Duodenal mucosa (tissue), 2 donors: ENCODE measurements around the gene HTRA2.

ENCODE experiments used
- H3K27ac ChIP-seq: one replicate; pipeline ENCODE4 v1.7.0; 2013; ENCODE audit warnings: low read depth, low read length
- H3K27me3 ChIP-seq, 2 donors: one replicate each; pipeline ENCODE4 v1.7.0; 2013; ENCODE audit warnings: low read length in 2 of 2, control low read depth in 1 of 2; ENCODE audit not compliant: insufficient read depth in 2 of 2, control insufficient read depth in 1 of 2
- H3K36me3 ChIP-seq, 2 donors: one replicate each; pipeline ENCODE4 v1.7.0; 2013; ENCODE audit warnings: low read length in 2 of 2, control low read depth in 1 of 2; ENCODE audit not compliant: insufficient read depth in 2 of 2, control insufficient read depth in 1 of 2
- H3K4me1 ChIP-seq, 2 donors: one replicate each; pipeline ENCODE4 v1.7.0; 2013; ENCODE audit warnings: low read length in 2 of 2, control low read depth in 1 of 2; ENCODE audit not compliant: insufficient read depth in 2 of 2, control insufficient read depth in 1 of 2
- H3K4me3 ChIP-seq, 2 donors: one replicate each; pipeline ENCODE4 v1.7.0; 2013; ENCODE audit warnings: low read length in 2 of 2, low read depth in 1 of 2
- H3K9ac ChIP-seq, 2 donors: one replicate each; pipeline ENCODE4 v1.7.0; 2013; ENCODE audit warnings: low read length in 2 of 2, low read depth in 1 of 2
- H3K9me3 ChIP-seq, 2 donors: one replicate each; pipeline ENCODE4 v1.7.0; 2013; ENCODE audit warnings: low read length in 2 of 2, control low read depth in 1 of 2; ENCODE audit not compliant: control insufficient read depth in 1 of 2

The HTRA2 gene

DNA sequence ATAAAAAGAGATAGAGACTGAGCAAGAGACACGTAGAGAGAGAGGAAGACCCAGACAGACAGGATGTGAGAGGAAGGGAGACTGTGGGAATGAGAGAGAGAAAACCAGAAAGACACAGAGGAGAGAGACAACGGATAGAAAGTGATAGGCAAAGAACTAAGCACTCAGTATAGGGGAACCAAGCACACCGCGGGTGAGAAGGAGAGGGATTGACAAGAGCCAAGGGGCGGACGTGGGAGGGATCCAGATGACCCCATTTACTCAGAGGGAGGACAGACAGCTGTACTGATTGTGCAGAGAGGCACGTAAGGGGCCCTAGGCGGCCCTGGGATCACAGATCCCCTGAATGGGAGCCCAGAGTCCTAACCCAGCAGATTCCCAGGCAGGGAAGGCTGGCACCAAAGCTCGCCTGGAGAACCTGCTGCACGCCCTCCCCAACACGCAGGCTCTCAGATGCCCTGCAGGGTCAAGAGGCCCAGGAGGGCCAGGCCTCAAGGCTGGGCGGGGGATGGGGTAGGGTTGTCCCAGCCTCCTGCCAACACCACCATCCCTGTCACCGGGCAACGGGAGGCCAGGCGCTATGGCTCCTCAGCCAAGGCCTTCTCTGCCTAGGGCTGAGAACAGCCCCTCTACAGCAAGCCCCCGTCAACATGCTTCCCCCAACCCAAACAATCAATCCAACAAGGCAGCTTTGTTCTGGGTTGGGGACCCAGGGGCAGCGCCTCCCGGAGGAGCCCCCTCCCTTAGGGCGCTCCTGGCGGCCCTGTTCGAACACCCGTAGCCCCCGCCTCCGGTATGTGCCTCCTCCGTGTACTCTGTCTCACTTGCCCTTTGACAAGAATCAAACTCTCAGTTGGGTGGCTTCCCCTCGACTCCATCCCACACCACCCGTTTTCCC lies 23.4 kb downstream of the HTRA2 start:
- H3K27ac ChIP-seq, result no peak overlapping the region
- H3K4me1 ChIP-seq, result peaks cover 19 to 38% of the 10 kb centered on the region in 2 donors
- H3K9ac ChIP-seq, result peak overlapping the region in 1 of 2 donors; percentile 27
- peaks cover 4 to 7% of the 10 kb centered on the region in 2 donors for H3K36me3 ChIP-seq
- H3K4me3 ChIP-seq, result peak overlapping the region; percentile 94 to 97
- H3K27me3 ChIP-seq, result peaks cover 4 to 8% of the 10 kb centered on the region in 2 donors
- H3K9me3 ChIP-seq, result no peaks in the 10 kb centered on the region

- H3K27ac ChIP-seq, result peak within 1 kb of the TSS; percentile 24
- H3K27me3 ChIP-seq, result peaks cover 4 to 8% of the 10 kb centered on the region in 2 donors
- H3K9ac ChIP-seq, result peak within 1 kb of the TSS; percentile 77 to 96
Measured at GRCh38 chr2:74553892-74554819, 24.4 kb downstream of the HTRA2 start, which contains the start of the genes DOK1 and LOXL3. Gene DOK1, plus strand, starts transcription at chr2:74554720. Its CDS starts 35 bp downstream, at chr2:74554755. Gene LOXL3, minus strand, starts transcription at chr2:74553942. Its CDS starts 1,308 bp downstream, at chr2:74552634.

GRCh38 chr2:74554820-74555531 lies 25.2 kb downstream of the HTRA2 start:
- H3K4me1 ChIP-seq, result peaks cover 20 to 29% of the 10 kb centered on the region in 2 donors
- H3K36me3 ChIP-seq, result peaks cover 4 to 7% of the 10 kb centered on the region in 2 donors
- H3K4me3 ChIP-seq, result peak overlapping the region; percentile 94 to 97
- H3K27ac ChIP-seq, result no peak overlapping the region
- peak overlapping the region; percentile 77 to 96 for H3K9ac ChIP-seq
- peaks cover 0 to 1% of the 10 kb centered on the region in 2 donors for H3K27me3 ChIP-seq
- H3K9me3 ChIP-seq, result no peaks in the 10 kb centered on the region

More at GRCh38 chr2:74553892-74554819, 24.4 kb downstream of the HTRA2 start, which contains the start of the genes DOK1 and LOXL3:
- Histone ChIP-seq H3K9me3 (no peaks in the 10 kb centered on the region), H3K4me1 (peaks cover 24 to 36% of the 10 kb centered on the region in 2 donors), H3K36me3 (peaks cover 4 to 7% of the 10 kb centered on the region in 2 donors), H3K4me3 (peak within 1 kb of the TSS; percentile 94 to 97)

DNA sequence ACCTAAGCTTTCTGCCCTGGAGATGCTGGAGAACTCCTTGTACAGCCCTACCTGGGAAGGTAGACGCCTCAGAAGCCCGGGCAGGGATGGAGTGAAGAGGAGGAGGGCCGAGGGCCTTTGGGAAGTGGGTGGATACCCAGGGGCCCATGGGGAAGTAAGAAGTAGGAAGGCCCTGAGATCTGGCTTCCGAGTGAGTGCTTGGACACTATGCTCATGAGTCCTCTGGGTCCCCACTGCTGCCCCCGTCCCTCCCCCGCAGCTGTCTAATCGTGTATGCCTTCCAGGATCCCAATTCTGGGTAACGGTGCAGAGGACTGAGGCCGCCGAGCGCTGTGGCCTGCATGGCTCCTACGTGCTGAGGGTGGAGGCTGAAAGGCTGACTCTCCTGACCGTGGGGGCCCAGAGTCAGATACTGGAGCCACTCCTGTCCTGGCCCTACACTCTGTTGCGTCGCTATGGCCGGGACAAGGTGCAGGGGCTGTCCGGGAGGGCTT lies 25.9 kb downstream of the HTRA2 start:
- H3K4me3 ChIP-seq, result peak overlapping the region; percentile 94 to 97
- H3K9me3 ChIP-seq, result no peaks in the 10 kb centered on the region
- no peak overlapping the region for H3K27ac ChIP-seq
- H3K9ac ChIP-seq, result peak overlapping the region; percentile 77 to 96
- H3K4me1 ChIP-seq, result peaks cover 20 to 26% of the 10 kb centered on the region in 2 donors
- H3K27me3 ChIP-seq, result no peaks in the 10 kb centered on the region
- H3K36me3 ChIP-seq, result peaks cover 4 to 7% of the 10 kb centered on the region in 2 donors

DNA sequence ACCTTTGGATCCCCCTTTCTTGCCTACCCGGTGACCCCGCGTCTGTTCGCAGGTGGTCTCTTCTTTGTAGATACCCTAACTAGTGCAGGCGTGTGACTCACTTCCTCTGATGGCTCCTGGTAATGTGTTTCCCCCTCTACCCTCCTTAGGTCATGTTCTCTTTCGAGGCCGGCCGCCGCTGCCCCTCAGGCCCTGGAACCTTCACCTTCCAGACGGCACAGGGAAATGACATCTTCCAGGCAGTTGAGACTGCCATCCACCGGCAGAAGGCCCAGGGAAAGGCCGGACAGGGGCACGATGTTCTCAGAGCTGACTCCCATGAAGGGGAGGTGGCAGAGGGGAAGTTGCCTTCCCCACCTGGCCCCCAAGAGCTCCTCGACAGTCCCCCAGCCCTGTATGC lies 26.4 kb downstream of the HTRA2 start:
- H3K9me3 ChIP-seq, result no peaks in the 10 kb centered on the region
- H3K4me3 ChIP-seq, result peak overlapping the region in 1 of 2 donors; percentile 94
- H3K36me3 ChIP-seq, result peaks cover 4 to 7% of the 10 kb centered on the region in 2 donors
- peaks cover 20 to 26% of the 10 kb centered on the region in 2 donors for H3K4me1 ChIP-seq
- H3K9ac ChIP-seq, result no peak overlapping the region
- H3K27ac ChIP-seq, result no peak overlapping the region
- no peaks in the 10 kb centered on the region for H3K27me3 ChIP-seq

- peaks cover 20 to 26% of the 10 kb centered on the region in 2 donors for H3K4me1 ChIP-seq
- H3K9ac ChIP-seq, result no peak overlapping the region
- H3K27me3 ChIP-seq, result no peaks in the 10 kb centered on the region
- H3K36me3 ChIP-seq, result peaks cover 4 to 7% of the 10 kb centered on the region in 2 donors
- no peak overlapping the region for H3K4me3 ChIP-seq
- H3K27ac ChIP-seq, result no peak overlapping the region
- H3K9me3 ChIP-seq, result no peaks in the 10 kb centered on the region
Measured at GRCh38 chr2:74556831-74557370, 27.2 kb downstream of the HTRA2 start.

- Histone ChIP-seq H3K27ac (no peak overlapping the region), H3K4me3 (no peak overlapping the region), H3K9me3 (no peaks in the 10 kb centered on the region), H3K36me3 (peaks cover 4 to 7% of the 10 kb centered on the region in 2 donors), H3K9ac (no peak overlapping the region), H3K4me1 (peaks cover 20 to 23% of the 10 kb centered on the region in 2 donors), H3K27me3 (no peaks in the 10 kb centered on the region)
Measured at GRCh38 chr2:74558284-74559230, 28.8 kb downstream of the HTRA2 start.

- Histone ChIP-seq H3K36me3 (peaks cover 4 to 7% of the 10 kb centered on the region in 2 donors), H3K27ac (no peak overlapping the region), H3K4me3 (no peak overlapping the region), H3K4me1 (peaks cover 16 to 20% of the 10 kb centered on the region in 2 donors), H3K9me3 (no peaks in the 10 kb centered on the region), H3K9ac (no peak overlapping the region), H3K27me3 (no peaks in the 10 kb centered on the region)
Measured at GRCh38 chr2:74559912-74560311, 30.2 kb downstream of the HTRA2 start.
